Peyer's patch (tissue), 4 donors: ENCODE results near the gene FLNA.

Experiments used
- POLR2A ChIP-seq, 2 donors: fragments of 450-650 bp; IDR thresholded peaks; one replicate each; pipeline ENCODE4 v1.5.1; 2017; ENCODE audit warnings: antibody characterized with exemption in 2 of 2, mild to moderate bottlenecking in 2 of 2, moderate library complexity in 2 of 2
- TF ChIP-seq, protein P1 (sequence below), 6 experiments: fragments of 450-650 bp in 4 of 6; fragments of 200-600 bp in 2 of 6; sonication (generic) in 1 of 6; IDR thresholded peaks; one replicate each; pipeline ENCODE4 v1.5.1; 2017 to 2019; ENCODE audit warnings: antibody characterized with exemption in 6 of 6, mild to moderate bottlenecking in 3 of 6, moderate library complexity in 1 of 6

GRCh38 chrX:154374313-154375155 lies at the start of gene FLNA:
- TF ChIP-seq, protein P1, sequence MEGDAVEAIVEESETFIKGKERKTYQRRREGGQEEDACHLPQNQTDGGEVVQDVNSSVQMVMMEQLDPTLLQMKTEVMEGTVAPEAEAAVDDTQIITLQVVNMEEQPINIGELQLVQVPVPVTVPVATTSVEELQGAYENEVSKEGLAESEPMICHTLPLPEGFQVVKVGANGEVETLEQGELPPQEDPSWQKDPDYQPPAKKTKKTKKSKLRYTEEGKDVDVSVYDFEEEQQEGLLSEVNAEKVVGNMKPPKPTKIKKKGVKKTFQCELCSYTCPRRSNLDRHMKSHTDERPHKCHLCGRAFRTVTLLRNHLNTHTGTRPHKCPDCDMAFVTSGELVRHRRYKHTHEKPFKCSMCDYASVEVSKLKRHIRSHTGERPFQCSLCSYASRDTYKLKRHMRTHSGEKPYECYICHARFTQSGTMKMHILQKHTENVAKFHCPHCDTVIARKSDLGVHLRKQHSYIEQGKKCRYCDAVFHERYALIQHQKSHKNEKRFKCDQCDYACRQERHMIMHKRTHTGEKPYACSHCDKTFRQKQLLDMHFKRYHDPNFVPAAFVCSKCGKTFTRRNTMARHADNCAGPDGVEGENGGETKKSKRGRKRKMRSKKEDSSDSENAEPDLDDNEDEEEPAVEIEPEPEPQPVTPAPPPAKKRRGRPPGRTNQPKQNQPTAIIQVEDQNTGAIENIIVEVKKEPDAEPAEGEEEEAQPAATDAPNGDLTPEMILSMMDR (IDR thresholded peaks at IDR 0.05) = peak in 2 of 6 experiments; percentile 7 to 20
- no peak for TF ChIP-seq POLR2A (IDR thresholded peaks at IDR 0.05)
